Sigmoid colon (tissue), 3 donors: ENCODE data around the gene SSTR5.

Experiments used
- POLR2A ChIP-seq, 2 donors: fragments of 450-650 bp; IDR thresholded peaks; one replicate each; pipeline ENCODE4 v1.6.1; 2016; ENCODE audit warnings: antibody characterized with exemption in 2 of 2, mild to moderate bottlenecking in 2 of 2, moderate library complexity in 2 of 2
- TF ChIP-seq, protein P1 (sequence below), 4 experiments: fragments of 450-650 bp in 3 of 4; fragments of 200-600 bp in 1 of 4; IDR thresholded peaks; one replicate each; pipeline ENCODE4 v1.5.1; 2016 to 2019; ENCODE audit warnings: antibody characterized with exemption in 4 of 4, mild to moderate bottlenecking in 3 of 4, moderate library complexity in 2 of 4

DNA sequence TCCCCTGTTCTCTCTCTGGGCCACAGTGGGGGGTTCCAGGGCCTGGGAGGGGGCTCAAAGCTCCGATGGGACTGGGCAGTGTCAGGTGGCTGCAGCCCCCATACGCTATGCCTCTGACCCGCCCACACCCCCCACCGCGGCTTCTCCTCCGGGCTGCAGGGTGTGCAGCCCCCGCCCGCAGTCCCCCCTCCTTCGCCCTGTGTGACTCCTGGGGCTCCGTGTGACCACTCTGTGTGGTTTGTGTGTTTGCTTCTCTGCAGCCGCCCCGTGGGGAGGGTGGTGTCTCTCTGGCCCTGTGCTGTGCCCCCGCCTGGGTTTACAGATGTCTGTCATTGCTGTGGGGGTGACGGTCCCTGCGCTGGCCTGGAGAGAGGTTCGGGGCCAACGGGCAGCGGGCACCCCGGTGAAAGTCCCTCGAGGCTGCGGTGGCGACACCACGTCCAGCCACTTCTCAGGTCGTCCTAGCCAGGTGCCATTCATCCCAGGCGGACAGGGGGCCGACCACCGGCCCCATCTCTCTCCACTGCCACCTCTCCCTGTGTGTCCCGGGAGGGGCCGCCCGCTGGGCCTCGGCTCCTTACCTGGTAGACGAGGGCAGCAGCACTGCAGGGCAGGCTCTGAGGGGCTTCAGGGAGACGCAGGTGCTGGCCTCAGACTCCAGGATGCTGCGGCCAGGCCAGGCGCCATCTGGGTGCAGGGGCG is 5.5 kb downstream of the SSTR5 start:
- TF ChIP-seq, protein P1, sequence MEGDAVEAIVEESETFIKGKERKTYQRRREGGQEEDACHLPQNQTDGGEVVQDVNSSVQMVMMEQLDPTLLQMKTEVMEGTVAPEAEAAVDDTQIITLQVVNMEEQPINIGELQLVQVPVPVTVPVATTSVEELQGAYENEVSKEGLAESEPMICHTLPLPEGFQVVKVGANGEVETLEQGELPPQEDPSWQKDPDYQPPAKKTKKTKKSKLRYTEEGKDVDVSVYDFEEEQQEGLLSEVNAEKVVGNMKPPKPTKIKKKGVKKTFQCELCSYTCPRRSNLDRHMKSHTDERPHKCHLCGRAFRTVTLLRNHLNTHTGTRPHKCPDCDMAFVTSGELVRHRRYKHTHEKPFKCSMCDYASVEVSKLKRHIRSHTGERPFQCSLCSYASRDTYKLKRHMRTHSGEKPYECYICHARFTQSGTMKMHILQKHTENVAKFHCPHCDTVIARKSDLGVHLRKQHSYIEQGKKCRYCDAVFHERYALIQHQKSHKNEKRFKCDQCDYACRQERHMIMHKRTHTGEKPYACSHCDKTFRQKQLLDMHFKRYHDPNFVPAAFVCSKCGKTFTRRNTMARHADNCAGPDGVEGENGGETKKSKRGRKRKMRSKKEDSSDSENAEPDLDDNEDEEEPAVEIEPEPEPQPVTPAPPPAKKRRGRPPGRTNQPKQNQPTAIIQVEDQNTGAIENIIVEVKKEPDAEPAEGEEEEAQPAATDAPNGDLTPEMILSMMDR (IDR thresholded peaks at IDR 0.05): no peak
- TF ChIP-seq POLR2A (IDR thresholded peaks at IDR 0.05): no peak
